Measurements from ENCODE around the gene ATP7A.

DNA sequence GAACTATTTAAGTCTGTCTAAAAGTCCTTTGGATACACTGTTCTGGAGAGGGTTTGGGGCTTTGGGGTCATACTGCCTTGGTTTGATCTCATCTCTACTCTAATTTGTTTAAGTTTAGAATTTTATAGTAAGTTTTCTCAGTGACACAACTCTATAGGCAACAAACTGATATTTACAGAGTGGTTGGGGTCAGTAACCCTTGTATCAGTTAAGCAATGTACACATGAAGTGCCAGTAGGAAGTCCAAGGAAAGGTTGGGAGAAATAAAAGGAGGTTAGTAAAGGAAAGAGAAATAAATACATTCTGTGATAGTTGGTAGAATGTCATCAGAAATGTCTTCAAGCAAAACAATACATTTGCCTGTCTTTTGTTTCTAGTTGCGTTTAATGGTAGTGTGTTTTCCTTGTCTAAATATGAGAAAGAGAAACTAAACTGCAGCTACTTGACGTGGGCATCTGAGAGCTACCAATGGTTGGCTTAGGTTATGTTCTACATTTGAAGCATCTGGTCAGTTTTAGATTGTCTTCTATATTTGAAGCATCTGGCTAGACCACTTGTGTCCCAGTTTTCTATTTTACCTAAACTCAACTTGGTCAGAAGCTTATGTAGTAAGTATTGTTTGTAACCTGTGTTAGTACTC, 6.9 kb downstream of the ATP7A start:
- TF ChIP-seq, protein P1, sequence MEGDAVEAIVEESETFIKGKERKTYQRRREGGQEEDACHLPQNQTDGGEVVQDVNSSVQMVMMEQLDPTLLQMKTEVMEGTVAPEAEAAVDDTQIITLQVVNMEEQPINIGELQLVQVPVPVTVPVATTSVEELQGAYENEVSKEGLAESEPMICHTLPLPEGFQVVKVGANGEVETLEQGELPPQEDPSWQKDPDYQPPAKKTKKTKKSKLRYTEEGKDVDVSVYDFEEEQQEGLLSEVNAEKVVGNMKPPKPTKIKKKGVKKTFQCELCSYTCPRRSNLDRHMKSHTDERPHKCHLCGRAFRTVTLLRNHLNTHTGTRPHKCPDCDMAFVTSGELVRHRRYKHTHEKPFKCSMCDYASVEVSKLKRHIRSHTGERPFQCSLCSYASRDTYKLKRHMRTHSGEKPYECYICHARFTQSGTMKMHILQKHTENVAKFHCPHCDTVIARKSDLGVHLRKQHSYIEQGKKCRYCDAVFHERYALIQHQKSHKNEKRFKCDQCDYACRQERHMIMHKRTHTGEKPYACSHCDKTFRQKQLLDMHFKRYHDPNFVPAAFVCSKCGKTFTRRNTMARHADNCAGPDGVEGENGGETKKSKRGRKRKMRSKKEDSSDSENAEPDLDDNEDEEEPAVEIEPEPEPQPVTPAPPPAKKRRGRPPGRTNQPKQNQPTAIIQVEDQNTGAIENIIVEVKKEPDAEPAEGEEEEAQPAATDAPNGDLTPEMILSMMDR (IDR thresholded peaks at IDR 0.05; ENCODE audit: low read length): no peak
- no peak for TF ChIP-seq EZH2 (IDR thresholded peaks at IDR 0.05; ENCODE audit: borderline replicate concordance, low read length)

All from OCI-LY1 (cell line).